GM13976 (cell line): ENCODE measurements around the gene SIRPG.

Source experiments
- DNase-seq: peaks from one replicate; pipeline ENCODE4 v3.0.0; 2012; ENCODE audit warnings: low spot score
- in situ Hi-C: fragments of 300-500 bp; cut with MboI; formaldehyde crosslinking; loops from one replicate; pipeline ENCODE4 v1.12.0; 2022; ENCODE audit warnings: low sequenced_read_pairs, mixed read lengths, inconsistent platforms; ENCODE audit not compliant: unreplicated experiment
- TF ChIP-seq, protein P1 (sequence below): IDR thresholded peaks from 2 replicates; pipeline ENCODE4 v1.5.1; 2012; ENCODE audit warnings: borderline replicate concordance, mild to moderate bottlenecking; ENCODE audit not compliant: insufficient read depth; ENCODE audit errors: extremely low read depth, missing control alignments, control extremely low read depth

The SIRPG gene

DNA sequence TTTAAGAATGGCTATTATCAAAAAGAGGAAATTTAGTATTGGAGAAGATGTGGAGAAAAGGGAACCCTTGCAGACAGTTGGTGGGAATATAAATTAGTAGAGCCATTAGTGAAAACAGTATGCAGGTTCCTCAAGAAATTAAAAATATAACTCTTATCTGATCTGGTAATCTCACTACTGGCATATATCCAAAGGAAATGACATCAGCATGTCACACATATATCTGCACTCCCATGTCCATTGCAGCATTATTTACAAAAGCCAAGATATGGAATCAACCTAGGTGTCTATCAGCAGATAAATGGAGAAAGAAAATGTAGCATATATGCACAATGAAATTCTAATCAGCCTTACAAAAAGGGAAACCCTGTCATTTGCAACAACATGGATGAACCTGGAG, 2.6 kb downstream of the SIRPG start:
- TF ChIP-seq, protein P1, sequence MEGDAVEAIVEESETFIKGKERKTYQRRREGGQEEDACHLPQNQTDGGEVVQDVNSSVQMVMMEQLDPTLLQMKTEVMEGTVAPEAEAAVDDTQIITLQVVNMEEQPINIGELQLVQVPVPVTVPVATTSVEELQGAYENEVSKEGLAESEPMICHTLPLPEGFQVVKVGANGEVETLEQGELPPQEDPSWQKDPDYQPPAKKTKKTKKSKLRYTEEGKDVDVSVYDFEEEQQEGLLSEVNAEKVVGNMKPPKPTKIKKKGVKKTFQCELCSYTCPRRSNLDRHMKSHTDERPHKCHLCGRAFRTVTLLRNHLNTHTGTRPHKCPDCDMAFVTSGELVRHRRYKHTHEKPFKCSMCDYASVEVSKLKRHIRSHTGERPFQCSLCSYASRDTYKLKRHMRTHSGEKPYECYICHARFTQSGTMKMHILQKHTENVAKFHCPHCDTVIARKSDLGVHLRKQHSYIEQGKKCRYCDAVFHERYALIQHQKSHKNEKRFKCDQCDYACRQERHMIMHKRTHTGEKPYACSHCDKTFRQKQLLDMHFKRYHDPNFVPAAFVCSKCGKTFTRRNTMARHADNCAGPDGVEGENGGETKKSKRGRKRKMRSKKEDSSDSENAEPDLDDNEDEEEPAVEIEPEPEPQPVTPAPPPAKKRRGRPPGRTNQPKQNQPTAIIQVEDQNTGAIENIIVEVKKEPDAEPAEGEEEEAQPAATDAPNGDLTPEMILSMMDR, result no peak
- in situ Hi-C loops, result no loop called here
- DNase-seq, result no peak

DNA sequence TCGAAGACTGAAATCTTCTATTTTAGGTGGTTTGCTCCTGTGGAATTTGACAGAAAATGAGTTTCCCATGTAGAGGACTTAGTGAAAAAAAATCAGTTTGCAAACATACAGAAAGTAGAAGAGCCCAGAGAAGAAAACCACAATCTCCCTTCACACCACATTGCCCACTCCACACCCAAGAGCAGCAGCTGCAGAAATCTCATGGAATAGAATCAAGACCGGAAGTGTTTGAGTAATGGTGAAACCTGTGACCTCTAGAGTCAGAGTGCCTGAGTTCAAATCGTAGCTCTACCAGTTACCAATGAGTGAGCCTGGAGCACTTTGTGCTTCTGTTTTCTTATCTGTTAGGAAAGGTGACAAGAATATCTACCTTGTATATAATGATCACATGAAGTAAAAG, 4.6 kb downstream of the SIRPG start:
- DNase-seq, result no peak
- TF ChIP-seq, protein P1, result no peak
- in situ Hi-C loops, result no loop called here

DNA sequence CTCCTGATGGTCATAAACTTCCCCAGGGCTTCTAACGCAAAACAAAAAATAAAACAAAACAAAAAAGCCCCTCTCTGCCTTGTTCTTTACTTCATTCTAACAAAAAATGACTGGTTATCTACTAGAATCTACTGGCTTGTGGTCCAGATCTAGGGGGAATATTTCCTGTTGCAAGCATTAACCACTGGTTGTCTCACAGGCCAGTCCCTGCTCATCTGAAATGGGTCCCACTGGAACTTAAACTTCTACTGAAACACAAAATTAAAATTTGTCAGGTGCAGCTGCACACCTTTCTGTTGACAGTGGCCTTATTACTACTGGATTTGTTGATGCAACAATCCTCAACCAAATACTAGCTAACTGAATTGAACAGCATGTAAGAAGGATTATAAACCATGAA, 5.5 kb downstream of the SIRPG start:
- no peak for DNase-seq
- in situ Hi-C loops, result no loop called here
- TF ChIP-seq, protein P1, result no peak

GRCh38 chr20:1651268-1652058, 6.1 kb downstream of the SIRPG start:
- in situ Hi-C loops, result no loop called here
- TF ChIP-seq, protein P1, result no peak
- DNase-seq, result no peak

GRCh38 chr20:1648101-1648500, 9.5 kb downstream of the SIRPG start:
- in situ Hi-C loops, result no loop called here
- TF ChIP-seq, protein P1, result no peak
- DNase-seq, result no peak

GRCh38 chr20:1646975-1647431, 10.6 kb downstream of the SIRPG start:
- TF ChIP-seq, protein P1, result no peak
- in situ Hi-C loops, result no loop called here
- no peak for DNase-seq
